GM12892 (cell line): ENCODE measurements around the gene NPAS3.

Experiments
- POLR2A ChIP-seq: IDR thresholded peaks from 2 replicates; pipeline ENCODE4 v1.6.1; 2011; ENCODE audit warnings: low read depth, low read length, control low read depth
- POLR2AphosphoS5 ChIP-seq: IDR thresholded peaks from 2 replicates; pipeline ENCODE4 v1.6.1; 2011; ENCODE audit warnings: low read depth, low read length, control low read depth

DNA sequence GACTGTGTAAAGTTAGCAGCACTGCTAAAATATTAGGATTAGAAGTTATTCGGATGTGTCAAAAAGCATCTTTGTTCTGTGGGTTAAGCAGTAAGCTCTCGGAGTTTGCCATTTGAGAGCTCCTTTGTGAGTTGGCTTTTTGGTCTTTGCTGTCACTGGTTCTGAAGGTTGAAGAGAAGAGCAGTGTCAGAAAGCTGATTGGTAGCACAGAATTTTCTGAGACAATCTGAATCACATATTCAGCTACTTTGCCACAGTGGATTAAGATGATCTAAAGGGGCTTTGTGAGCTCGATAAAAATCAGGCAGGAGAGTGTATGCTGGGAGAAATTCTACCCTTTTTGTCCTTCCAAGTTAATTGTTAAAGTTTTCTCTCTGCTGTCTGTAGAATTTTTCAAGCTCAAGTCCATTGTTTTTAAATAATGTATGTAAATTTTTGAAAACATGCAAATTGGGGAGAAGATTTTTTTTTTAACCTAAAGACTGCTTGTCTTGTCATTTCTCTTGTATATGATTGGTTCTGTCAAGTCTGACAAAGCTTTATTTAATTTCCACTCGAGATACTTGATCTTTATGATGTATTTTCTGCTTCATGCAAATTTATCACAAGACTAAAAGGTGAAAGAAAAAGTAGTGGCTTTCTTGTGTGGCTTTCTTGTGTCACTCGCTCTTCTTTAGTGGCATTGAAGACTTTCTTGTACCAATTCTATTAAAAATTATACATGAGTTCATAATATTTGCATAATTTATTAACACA lies 704.9 kb downstream of the NPAS3 start:
- no peak for TF ChIP-seq POLR2A
- TF ChIP-seq POLR2AphosphoS5 = no peak
